ENCODE results near the gene ZNF423.

The ZNF423 gene

DNA sequence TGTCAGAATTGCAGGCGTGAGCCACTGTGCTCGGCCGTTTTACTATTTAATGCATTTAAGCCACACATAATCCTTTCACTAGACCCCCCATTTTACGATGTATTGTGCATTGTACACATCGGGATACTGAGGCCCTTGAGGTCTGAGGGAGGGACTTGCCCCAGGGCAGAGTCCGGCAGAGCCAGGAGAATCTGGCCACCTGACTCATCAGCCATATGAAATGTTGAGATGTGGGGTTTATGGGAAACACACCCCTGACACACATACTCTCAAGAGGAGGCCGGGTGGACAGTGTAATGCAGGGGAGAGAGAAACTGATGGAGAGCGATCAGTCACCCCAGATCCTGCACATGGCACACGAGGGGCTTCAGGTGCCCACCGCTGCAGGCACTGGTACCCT, 196.6 kb downstream of the ZNF423 start:
- DNase-seq = no peak

DNA sequence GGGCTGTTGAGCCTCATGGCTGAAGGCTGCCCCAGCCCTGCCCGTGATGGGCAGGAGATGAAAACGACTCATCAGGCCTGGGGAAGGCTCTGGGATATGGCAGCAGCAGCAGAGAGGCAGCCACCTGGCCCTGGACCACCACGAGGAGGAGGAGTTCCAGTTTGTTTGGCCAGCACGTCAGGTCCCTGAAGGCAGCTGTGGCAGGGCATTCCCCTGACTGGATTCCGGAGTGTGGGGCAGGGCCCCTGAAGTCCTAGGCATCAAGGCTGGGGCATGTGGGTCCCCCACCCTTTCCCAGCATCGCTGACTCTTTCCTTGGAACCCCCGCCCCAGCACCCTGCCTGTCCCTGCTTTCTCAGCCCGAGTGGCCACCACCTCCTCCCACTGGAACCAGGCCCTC, 197.4 kb downstream of the ZNF423 start:
- no peak for DNase-seq

DNA sequence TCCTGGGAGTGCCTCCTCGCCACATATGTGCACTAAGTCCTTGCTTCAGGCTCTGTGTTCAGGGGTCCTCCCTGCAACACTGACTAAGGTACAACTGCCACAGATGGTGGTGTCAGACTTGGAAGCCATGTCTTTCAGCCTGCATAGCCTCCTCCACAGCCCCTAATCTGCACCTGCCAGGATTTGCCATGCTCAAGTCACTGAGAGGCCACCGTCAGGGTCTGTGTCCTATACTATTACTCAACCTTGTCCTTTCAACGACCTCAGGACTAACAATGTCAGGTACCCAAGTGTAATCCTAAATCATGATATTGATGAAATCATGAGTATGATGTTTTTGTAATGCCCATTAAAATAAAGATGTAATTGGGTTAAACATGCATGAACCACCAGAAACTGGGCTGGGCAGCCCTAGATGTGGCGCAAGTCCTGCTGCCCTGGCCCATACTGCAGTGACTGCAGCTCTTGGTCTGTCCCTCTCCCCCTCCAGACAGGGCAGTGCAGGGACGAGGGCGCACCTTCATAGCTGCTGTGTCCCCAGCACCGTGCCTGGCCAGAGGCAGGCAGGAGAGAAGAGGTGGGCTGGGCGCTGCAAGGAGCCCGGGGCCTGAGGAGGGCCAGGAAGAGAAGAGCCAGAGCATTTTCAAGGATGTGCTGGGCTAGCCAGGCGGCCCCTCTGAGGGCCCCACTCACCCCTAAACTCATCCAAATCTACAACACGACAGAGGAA, 198.0 kb downstream of the ZNF423 start:
- DNase-seq = no peak

DNA sequence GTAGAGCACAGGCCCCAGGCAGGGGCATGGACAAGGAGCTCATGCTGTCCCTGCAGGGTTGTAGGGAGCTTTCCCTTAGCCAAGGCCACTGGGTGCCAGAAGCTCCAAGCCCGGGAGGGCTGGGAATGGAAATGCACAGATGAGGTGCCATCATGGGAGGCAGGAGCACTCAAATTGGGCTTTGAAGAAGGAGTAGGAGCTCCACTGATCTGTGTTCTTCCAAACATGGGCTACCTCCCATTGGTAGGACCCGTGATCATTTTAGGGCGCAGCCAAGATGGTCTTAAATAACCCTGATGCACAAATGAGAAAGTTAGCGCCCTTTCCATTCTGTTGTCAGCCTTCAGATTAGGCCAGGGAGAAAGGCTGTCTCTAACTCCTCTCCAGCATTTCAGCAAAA, 201.5 kb downstream of the ZNF423 start:
- DNase-seq = no peak

DNA sequence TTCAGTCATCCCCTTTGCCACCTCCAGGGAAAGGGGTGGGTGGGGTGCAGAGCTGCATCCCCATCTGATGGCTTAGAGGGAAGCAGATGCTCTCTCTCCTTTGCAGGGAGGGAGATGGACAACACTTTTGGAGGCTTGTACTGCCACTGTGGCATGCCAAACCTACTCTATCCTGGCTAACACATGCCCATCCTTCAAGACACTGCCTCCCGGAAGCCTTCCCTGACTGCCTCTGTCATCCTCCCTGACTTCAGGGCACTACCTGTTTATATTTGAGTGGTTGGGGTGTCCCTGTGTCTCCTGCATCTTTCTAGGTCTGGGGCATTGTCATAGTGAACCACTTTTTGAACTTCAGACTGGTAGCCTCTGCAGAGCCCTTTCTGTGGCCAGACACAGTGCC, 202.3 kb downstream of the ZNF423 start:
- DNase-seq = no peak

DNA sequence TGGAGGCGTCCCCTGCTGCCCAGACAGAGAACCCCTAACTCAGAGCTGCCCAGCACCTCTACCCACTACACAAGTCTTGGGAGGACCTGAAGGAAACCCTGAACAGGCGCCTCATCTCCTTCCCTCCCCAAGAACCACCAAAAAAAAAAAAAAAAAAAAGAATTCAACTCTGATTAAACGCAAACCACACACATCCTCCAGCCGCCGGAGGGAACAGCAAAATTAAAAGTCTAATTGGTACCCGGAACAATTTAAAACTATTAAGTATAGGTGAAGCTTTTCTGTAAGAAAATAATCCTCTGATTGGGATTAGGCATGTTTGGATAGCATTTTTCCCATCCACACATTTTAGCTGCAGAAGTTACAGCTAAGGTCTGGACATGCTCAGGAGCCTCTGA, 202.7 kb downstream of the ZNF423 start:
- no peak for DNase-seq

DNA sequence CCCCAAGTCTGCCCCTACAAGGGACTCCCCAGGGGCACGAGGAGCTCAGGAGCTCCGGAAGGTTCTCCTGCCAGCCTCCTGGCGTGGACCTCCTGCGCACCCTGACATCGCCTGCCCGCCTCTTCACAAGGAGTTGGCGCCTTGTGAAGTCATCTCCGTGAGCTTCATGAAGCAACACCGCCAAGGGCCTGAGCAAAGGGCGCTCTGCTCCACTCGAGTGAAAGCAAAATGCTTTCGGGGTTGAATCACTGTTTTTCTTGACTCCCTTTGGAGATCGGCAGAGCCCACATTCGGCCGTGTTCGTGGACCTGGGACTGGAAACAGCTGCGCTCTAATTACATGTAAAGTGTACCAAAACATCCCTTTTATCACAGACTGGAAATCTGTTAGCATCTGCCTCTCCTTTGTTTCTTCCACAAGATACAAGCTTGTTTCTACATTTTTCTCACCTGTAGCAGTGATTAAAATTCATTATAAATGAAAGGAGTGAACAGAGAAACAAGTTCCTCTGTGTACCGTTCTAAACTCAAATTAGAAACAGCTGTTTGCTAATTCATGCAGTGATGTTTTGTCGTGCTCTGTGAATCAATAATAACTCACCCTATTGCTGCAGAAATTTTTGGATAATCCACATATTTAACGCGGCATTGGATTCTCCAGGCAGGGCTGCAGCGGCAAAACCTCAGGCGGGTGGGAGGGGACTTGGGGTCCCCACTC, 203.3 kb downstream of the ZNF423 start:
- no peak for DNase-seq

DNA sequence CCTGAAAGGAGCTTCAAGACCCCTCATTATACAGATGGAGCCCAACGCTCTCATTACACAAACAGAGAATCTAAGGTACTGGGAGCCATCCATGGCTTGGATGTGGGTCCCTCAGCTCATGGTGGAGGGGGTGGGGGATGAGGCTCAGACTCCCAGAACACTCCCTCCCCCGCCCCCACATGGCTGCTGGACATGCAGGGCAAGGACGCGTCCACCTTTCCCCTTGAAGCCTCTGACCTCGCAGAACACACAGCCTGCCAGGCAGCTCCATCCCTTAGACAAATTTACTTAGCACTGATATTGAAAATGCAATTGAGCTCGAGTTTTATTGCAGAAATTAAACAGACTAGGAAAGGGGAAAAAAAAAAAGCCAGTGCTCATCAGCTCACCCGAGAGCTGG, 203.9 kb downstream of the ZNF423 start:
- no peak for DNase-seq

DNA sequence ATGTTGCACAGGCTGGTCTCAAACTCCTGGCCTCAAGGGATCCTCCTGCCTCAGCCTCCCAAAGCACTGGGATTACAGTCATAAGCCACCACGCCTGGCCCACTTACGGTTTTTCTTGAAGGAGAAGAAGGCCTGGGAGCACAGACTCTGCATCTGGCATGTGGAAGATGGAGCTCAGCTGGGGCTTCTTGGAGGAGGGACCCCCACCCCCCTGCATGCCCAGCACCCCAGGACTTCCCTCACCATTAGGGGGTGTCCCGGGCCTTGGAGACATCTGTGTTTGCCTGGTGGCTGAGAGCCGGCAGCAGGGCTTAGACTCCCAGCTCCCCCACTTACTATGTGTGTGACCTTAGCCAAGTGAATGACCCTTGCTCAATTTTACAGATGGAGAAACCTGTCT, 204.7 kb downstream of the ZNF423 start:
- no peak for DNase-seq

DNA sequence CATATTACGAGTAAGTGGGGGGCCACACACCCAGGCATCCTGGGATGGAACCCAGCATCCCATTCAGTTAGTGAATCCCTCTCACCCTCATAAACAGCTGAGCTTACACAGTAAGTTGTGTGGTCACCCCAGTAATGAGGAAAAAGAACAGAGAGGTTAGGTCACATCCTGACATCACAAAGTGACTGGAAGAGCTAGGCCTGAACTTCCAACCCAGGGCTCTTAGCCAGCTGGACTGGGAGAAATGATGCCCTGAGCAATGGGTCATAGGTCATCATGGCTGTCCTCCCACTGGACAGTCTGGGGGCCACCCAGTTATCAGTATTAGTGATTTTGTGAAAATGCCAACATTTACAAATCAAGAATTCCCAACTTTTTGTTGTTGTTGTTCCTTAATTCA, 205.3 kb downstream of the ZNF423 start:
- no peak for DNase-seq

DNA sequence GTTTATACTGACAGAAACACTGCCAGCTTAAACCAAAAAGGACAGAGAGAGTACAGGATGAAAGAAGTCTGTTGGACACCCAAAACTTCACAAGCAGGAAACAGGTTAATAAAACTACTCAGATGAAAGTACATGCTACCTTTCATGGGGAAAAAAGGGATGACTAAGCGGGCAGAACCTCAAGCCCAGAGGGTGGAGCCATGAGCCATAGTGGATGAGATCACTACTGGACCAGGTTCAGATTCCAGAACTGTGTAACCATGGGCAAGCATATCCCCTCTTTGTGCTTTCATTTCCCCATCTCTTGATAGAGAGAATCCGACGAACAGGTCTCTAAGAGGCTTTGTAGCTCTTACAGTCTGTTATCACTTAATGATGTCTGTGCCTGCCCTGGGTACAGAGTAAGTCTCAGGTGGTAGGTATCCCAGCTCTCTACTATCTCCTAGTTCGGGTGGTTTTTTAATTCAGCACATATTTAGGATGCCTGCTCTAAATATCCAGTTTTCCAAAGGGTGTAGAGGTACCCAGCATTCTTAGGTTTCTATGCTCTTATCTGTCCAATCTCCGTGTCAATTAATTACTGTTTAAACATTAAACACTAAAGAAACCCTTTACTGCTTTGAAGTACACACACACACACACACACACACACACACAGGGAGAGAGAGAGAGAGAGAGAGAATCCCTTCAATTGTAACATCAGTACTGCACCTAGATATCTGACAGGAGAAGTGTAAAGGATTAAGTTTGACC, 206.7 kb downstream of the ZNF423 start:
- no peak for DNase-seq

DNA sequence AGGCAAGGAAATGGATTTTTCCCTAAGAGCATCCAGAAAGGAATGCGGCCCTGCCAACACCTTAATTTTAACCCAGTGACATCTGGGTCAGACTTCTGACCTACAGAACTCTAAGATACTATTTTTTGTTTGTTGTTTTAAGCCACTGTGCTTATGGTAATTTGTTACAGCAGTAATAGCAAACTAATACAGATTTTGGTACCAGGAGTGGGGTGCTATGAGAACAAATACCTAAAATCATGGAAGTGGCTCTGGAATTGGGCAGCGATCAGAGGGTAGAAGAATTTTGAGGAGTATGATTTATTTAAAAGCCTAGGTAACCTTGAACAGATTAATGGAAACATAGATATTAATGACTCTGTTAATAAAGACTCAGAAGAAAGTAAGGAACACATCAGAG, 208.2 kb downstream of the ZNF423 start:
- DNase-seq = no peak

DNA sequence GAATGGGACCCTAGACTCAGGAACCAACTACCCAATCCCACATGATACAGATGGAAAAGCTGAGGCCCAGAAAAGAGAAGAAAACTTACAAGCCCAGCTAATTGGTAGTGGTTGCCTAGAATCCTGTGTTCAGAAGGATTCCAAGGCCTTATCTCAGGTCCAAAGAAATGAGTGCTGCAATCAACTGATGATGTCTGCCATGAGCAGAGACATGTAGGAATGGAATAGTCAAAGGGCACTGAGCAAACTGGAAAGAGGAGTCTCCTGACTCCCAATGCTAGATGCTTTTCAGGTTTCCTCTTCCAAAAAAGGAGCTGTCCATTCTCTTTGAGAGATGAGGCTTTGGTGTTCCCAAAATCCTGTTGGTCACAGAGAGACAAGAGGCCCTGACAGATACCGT, 210.6 kb downstream of the ZNF423 start:
- DNase-seq = no peak

DNA sequence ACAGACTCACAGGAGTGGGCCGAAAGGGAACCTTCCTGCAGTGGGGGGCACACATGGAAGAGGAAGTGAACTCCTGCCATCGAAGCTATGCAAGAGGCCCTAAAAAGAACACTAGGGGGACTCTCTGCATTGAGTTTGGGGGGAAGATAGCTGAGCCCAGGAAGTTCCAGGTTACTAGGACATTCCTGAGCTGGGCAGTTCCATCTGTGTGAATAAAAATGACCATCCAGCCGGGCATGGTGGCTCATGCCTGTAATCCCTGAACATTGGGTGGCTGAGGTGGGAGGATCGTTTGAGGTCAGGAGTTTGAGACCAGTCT, 211.8 kb downstream of the ZNF423 start:
- no peak for DNase-seq

DNA sequence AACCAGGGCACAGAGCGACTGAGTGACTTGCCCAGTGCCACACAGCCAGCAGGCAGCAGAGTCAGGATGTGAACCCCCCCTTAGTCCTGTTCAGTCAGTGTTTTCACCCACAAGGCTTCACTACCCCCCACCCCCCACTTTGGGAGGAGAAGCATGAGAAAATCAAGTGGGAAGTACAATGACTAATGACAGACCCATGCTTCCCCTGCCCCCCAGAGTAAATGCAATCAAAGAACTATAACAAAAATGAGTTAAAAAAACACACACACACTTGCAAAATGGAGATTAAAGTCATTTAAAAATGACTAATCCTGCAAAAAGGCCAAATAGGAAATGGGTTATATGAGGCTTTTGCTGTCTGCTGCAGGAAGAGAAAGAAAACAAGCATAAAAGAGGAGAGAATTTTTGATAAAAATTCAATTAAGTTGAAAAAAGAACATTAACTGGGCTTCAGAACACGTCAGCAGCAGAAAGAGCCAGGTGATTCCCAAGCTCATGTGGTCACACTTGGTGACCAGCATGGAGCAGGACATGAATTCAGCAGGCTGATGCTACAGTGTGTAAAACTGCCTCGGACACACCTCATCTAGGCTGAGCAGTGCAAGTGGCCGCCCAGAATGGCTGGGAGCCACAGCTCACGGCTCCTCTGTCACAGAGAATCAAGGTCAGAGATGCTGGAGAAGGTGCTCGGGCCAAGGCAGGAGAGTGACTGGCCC, 212.3 kb downstream of the ZNF423 start:
- DNase-seq = no peak

DNA sequence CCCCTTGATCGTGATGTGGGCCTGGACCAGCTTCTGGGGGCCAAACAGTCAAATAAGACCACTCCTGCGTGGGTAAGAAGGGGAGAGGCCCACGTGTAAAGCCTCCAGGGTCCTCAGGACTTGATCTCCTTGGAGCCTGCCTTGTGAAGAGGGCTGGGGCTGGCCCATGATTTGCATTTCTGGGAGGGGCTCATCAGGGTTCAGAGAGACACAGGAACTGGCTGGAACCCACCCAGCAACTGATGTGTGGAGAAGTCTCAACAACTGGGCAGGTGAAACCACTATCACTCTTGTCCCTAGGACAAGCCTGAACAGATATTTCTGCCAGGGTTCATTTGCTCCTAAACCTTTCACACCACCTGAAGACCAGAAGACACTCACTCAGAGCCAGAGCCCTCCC, 214.7 kb downstream of the ZNF423 start:
- DNase-seq = no peak

DNA sequence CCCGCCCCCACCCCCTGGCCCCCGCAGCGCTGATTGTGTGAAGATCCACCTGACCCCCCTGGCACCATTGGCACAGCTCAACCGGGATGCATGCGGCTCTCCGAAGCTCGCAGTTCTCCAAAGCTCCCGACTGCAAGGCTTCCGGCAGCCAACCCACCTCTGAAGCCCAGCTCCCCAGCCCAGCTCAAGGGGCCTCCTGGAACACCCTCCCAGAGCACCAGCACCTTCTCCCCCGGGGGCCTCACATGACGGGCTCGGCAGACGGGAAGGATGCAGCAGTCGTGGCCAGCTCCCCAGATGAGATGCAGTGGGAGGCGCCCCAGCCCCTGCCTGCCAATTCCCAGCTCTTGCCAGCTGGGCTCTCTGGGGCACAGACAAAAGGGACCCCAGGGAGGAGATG, 215.3 kb downstream of the ZNF423 start:
- DNase-seq = no peak

DNA sequence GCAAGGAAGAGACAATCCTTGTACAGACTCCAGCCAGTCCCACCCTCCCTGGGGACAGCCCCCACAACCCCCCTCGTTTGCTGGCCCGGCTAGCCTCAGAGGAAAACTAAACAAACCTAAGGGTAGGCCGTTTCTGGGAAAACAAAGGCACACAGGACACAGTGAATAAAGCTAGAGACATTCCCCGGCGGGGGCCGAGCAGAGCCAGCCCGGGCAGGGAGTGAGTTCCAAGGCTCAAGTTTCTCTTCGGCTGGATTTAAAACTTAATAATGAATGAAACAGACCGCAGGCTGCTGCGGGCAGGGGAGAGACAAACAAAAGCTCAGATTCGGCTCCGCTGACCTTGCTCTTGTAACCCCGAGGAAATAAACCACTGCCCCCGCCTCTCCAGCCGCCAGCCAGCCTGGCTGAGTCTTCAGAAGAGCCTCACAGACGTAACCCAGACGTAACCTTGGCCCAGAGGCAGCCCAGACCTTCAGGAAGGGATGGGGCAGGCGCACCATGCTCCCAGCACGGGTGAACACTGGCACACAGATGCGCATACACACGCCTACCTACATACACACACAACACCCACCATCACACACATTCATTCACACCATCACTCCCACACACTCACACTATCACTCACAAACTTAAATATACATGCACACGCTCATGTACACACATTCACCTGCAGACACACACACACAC, 216.0 kb downstream of the ZNF423 start:
- no peak for DNase-seq

DNA sequence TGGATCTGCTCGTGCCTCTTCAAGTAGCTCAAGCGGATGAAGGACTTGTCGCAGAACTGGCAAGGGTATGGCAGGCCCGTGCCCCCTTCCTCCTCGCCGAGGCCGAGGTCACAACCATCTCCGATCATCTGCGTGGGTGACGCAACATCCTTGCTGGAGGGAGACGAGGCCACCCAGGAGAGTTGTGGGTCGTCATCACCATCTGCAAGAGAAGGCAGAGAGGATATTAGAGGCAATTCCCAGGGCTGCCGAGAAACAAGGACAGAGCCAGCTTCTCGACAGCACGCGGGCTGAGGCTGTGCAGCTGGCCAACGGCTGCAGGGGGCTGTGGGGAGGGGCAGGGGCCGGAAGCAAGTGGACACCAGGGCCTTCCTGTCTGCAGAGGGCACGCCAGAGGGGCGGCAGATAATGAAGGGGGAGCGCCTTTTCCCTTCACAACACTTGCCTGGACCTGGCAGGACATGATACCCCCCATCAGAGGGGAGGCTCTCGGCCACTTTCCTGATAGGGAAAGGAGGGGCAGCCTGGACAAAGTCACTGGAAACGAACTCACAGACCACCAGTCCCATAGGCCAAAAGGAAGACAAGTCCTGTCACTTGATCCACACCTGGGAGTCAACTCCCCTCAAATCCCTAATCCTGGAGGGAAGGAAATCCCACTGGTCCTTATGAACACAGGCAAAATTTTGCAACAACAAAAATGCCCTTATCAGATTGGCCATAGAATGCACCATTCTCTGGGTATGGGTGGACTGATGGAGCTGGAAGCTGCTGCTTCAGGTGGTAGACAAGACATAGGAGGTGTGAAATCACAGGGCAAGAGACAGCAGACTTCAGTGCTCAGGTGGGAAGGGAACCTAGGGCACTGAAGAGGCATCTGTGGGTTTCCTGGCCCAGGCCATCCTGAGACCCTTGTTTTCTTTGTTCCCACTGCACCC, 217.0 kb downstream of the ZNF423 start:
- DNase-seq = no peak

DNA sequence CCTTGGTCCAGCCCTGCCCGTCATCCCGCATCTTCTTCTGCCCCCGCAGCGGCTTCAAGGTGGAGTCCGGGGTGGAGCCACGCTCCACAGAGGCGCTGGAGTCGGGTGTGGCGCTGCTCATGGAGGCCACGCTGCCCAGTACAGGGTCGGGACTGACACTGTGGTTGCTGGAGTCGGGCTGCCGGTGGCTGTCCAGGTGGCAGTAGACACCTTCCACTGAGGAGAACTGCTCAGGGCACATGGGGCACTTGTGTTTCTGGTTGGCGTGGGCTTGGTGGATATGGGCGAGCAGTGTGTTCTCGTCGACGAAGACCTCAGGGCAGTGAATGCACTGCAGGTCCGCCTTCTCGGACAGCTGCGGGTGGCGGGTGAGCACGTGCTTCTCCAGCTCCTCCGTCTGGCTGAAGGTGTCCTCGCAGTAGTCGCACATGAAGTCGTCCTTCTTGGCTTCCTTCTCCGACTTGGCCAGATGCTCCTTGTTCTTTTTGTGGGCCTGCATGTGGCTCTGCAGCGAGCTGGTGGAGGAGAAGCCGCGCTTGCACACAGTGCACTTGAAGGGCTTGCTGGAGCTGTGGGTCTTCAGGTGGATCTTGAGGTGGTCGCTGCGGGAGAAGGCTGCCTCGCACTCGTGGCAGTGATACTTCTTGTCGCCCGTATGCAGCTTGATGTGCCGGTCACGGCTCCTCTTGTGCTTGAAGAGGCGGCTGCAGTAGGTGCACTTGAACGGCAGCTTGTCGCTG, 217.8 kb downstream of the ZNF423 start:
- DNase-seq = no peak

DNA sequence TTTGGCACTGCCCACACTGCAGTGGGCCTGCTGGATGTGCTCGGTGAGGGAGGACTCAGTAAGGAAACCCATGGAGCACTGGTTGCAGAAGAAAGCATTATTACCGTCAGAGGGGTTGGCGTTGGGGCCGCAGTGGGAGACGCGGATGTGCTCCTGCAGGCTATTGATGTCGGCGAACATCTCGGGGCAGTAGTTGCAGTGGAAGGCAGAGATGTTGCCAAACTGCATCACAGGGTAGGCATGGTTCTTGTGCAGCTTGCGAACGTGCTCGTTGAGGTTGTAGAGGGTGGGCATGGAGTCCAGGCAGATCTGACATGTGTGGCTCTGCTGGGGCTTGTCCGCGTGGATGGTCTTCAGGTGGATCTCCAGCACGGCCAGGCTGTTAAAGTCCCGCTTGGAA, 218.4 kb downstream of the ZNF423 start:
- no peak for DNase-seq

All from T-helper 1 cell (primary cell).